ENCODE measurements around the gene LRMDA.

- TF ChIP-seq CTCF (IDR thresholded peaks at IDR 0.05) = no peak
- no peak for TF ChIP-seq POLR2AphosphoS5 (IDR thresholded peaks at IDR 0.05)
- TF ChIP-seq POLR2A (IDR thresholded peaks at IDR 0.05) = no peak
- TF ChIP-seq EP300 (IDR thresholded peaks at IDR 0.05) = no peak
Measured at GRCh38 chr10:76341740-76342139, 910.3 kb downstream of the LRMDA start.

Measured in sigmoid colon (tissue), 4 donors.